ENCODE results near the gene EXOC4. TPM values are rescaled to one million over a fixed set of nuclear protein-coding genes. Genes with fewer than 3 reads are reported as not detected.

EXOC4 gene
- total and polyA plus RNA-seq, 2 donors (not counting 3 experiments of a cell fraction or from before 2014, with no cell fraction given), result 20.3 to 73.1 TPM

DNA sequence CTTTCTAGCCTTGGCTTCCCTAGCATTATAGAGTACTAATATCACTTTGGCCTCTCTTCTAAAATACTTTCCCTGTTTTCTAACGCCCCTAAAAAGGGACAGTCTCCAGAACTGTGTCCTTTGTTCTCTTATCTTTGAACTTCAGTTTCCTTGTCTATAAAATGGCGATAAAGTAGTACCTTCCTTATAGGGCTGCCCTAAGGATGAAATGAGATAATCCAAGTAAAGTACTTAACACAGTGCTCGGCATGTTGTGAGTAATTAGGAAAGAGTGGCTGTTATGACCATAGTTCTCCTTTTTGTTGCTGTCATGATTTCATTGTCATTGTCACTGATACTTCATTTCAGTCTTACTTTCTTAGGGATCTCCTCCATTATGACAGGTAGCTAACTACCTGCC is 114.7 kb downstream of the EXOC4 start:
- Histone ChIP-seq H3K4me2 (ENCODE audit: insufficient read depth, low read length) (no peak overlapping the region), H3K36me3 (ENCODE audit: control insufficient read depth in 2 of 2, extremely low read depth in 1 of 2, insufficient read depth in 2 of 2, low read length in 2 of 2) (no peaks in the 10 kb centered on the region), H3K27me3 (ENCODE audit: control insufficient read depth in 2 of 2, insufficient read depth in 2 of 2, low read length in 2 of 2) (no peaks in the 10 kb centered on the region), H3K79me2 (ENCODE audit: control insufficient read depth, insufficient read depth, low read length) (peaks cover 2% of the 10 kb centered on the region), H3K9me1 (replicated peaks; ENCODE audit: control insufficient read depth, extremely low read depth, insufficient read depth, low read length) (no peaks in the 10 kb centered on the region), H3K9me3 (replicated peaks; ENCODE audit: control insufficient read depth, insufficient read depth, low read length) (no peaks in the 10 kb centered on the region), H3K9ac (replicated peaks; ENCODE audit: extremely low read depth, insufficient read depth, low read length) (no peak overlapping the region), H3K4me3 (replicated peaks in 1 of 3; ENCODE audit: insufficient read depth in 1 of 3, low read depth in 1 of 3, low read length in 3 of 3) (no peak overlapping the region), H2AFZ (ENCODE audit: low read depth, low read length) (no peak overlapping the region), H3K27ac (ENCODE audit: insufficient read depth, low read depth, low read length) (no peak overlapping the region), H4K20me1 (replicated peaks; ENCODE audit: control insufficient read depth, extremely low read depth, insufficient read depth, low read length) (no peaks in the 10 kb centered on the region), H3K4me1 (ENCODE audit: control insufficient read depth, extremely low read depth, insufficient read depth, low read length) (peaks cover 26% of the 10 kb centered on the region)
- CTCF ChIA-PET, result interaction anchor here (0.9 kb wide), 1 partner anchor 23 kb away, joined by 3 read pairs; no protein-coding TSS in a partner anchor
- FAIRE-seq (no peak), DNase-seq (ENCODE audit: low read depth, low spot score) (no peak)
- no TSS peak for BruUV-seq (replicated peaks)
- TF ChIP-seq JUN (IDR thresholded peaks at IDR 0.05; ENCODE audit: borderline replicate concordance, insufficient read depth, insufficient read length, low read depth) (no peak), MYC (IDR thresholded peaks at IDR 0.05; ENCODE audit: low read depth, low read length) (no peak), FOS (IDR thresholded peaks at IDR 0.05; ENCODE audit: borderline replicate concordance, insufficient read depth, low read length) (no peak), POLR2AphosphoS5 (IDR thresholded peaks at IDR 0.05; ENCODE audit: insufficient read depth, low read depth, low read length) (no peak), GATA2 (IDR thresholded peaks at IDR 0.05; ENCODE audit: insufficient read depth, insufficient read length, low read depth, low read length) (no peak), EZH2 (IDR thresholded peaks at IDR 0.05; ENCODE audit: borderline replicate concordance, low read depth, low read length, severe bottlenecking) (no peak)
- TF ChIP-seq, protein P1, sequence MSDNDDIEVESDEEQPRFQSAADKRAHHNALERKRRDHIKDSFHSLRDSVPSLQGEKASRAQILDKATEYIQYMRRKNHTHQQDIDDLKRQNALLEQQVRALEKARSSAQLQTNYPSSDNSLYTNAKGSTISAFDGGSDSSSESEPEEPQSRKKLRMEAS (IDR thresholded peaks at IDR 0.05; ENCODE audit: insufficient read depth, insufficient read length), result no peak
- intact Hi-C loops (cut with micrococcal nuclease), result loop anchor here (5.0 to 10.0 kb wide), 4 partner anchors 285 to 1735 kb away; partner anchors contain the start of gene CHCHD3
- POLR2A ChIA-PET, result no interaction called here
- dilution Hi-C loops (cut with MboI; ENCODE audit: extremely low pct_ligation_motif_present, low sequenced_read_pairs), result no loop called here

DNA sequence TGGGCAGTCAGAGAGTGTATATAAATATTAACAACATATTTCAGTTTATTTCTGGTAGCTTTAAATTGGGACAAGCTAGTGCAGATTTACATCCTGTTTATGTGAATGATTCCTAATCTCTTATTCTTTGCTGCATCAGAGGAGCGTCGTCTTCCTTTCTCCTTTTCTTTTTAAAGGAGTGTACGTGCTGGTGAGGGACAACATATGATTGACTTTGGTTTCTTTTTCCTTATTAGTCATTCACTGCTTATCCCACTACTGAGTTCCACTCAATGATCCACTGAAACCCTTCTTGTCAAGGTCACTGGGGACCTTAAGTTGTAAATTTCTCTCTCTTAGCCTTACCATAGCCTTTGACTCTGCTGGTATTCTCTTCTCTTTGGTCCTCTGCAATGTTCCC is 116.3 kb downstream of the EXOC4 start:
- no peak overlapping the region for H3K9ac ChIP-seq (replicated peaks; ENCODE audit: extremely low read depth, insufficient read depth, low read length)
- ChIA-PET POLR2A (no interaction called here), CTCF (interaction anchor here (1.4 kb wide), 1 partner anchor 65 kb away, joined by 6 read pairs; no protein-coding TSS in a partner anchor)
- peaks cover 2% of the 10 kb centered on the region for H3K79me2 ChIP-seq (ENCODE audit: control insufficient read depth, insufficient read depth, low read length)
- no peaks in the 10 kb centered on the region for H3K27me3 ChIP-seq (ENCODE audit: control insufficient read depth in 2 of 2, insufficient read depth in 2 of 2, low read length in 2 of 2)
- no peaks in the 10 kb centered on the region for H3K9me3 ChIP-seq (replicated peaks; ENCODE audit: control insufficient read depth, insufficient read depth, low read length)
- no peaks in the 10 kb centered on the region for H4K20me1 ChIP-seq (replicated peaks; ENCODE audit: control insufficient read depth, extremely low read depth, insufficient read depth, low read length)
- H3K4me1 ChIP-seq (ENCODE audit: control insufficient read depth, extremely low read depth, insufficient read depth, low read length), result peaks cover 26% of the 10 kb centered on the region
- no peak overlapping the region for H3K4me3 ChIP-seq (replicated peaks in 1 of 3; ENCODE audit: insufficient read depth in 1 of 3, low read depth in 1 of 3, low read length in 3 of 3)
- H2AFZ ChIP-seq (ENCODE audit: low read depth, low read length), result no peak overlapping the region
- dilution Hi-C loops (cut with MboI; ENCODE audit: extremely low pct_ligation_motif_present, low sequenced_read_pairs), result no loop called here
- H3K4me2 ChIP-seq (ENCODE audit: insufficient read depth, low read length), result no peak overlapping the region
- DNase-seq (ENCODE audit: low read depth, low spot score) (no peak), FAIRE-seq (no peak)
- no peaks in the 10 kb centered on the region for H3K9me1 ChIP-seq (replicated peaks; ENCODE audit: control insufficient read depth, extremely low read depth, insufficient read depth, low read length)
- H3K27ac ChIP-seq (ENCODE audit: insufficient read depth, low read depth, low read length), result no peak overlapping the region
- BruUV-seq (replicated peaks), result no TSS peak
- intact Hi-C loops (cut with micrococcal nuclease), result loop anchor here (5.0 to 10.0 kb wide), 4 partner anchors 287 to 1737 kb away; partner anchors contain the start of gene CHCHD3
- no peaks in the 10 kb centered on the region for H3K36me3 ChIP-seq (ENCODE audit: control insufficient read depth in 2 of 2, extremely low read depth in 1 of 2, insufficient read depth in 2 of 2, low read length in 2 of 2)
- TF ChIP-seq JUN (IDR thresholded peaks at IDR 0.05; ENCODE audit: borderline replicate concordance, insufficient read depth, insufficient read length, low read depth) (no peak), MYC (IDR thresholded peaks at IDR 0.05; ENCODE audit: low read depth, low read length) (no peak), GATA2 (IDR thresholded peaks at IDR 0.05; ENCODE audit: insufficient read depth, insufficient read length, low read depth, low read length) (no peak), POLR2A (IDR thresholded peaks at IDR 0.05; ENCODE audit: low read depth, low read length) (no peak), EZH2 (IDR thresholded peaks at IDR 0.05; ENCODE audit: borderline replicate concordance, low read depth, low read length, severe bottlenecking) (no peak), POLR2AphosphoS5 (IDR thresholded peaks at IDR 0.05; ENCODE audit: insufficient read depth, low read depth, low read length) (no peak), FOS (IDR thresholded peaks at IDR 0.05; ENCODE audit: borderline replicate concordance, insufficient read depth, low read length) (no peak)
- TF ChIP-seq, protein P1 (IDR thresholded peaks at IDR 0.05; ENCODE audit: insufficient read depth, insufficient read length), result no peak
- TF ChIP-seq, protein P2, sequence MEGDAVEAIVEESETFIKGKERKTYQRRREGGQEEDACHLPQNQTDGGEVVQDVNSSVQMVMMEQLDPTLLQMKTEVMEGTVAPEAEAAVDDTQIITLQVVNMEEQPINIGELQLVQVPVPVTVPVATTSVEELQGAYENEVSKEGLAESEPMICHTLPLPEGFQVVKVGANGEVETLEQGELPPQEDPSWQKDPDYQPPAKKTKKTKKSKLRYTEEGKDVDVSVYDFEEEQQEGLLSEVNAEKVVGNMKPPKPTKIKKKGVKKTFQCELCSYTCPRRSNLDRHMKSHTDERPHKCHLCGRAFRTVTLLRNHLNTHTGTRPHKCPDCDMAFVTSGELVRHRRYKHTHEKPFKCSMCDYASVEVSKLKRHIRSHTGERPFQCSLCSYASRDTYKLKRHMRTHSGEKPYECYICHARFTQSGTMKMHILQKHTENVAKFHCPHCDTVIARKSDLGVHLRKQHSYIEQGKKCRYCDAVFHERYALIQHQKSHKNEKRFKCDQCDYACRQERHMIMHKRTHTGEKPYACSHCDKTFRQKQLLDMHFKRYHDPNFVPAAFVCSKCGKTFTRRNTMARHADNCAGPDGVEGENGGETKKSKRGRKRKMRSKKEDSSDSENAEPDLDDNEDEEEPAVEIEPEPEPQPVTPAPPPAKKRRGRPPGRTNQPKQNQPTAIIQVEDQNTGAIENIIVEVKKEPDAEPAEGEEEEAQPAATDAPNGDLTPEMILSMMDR (IDR thresholded peaks at IDR 0.05; ENCODE audit: extremely low read depth in 1 of 2, insufficient read depth in 1 of 2, low read depth in 1 of 2, low read length in 2 of 2), result no peak
